ENCODE measurements around the gene TMPO. TPM values are rescaled to one million over a fixed set of nuclear protein-coding genes. Genes with fewer than 3 reads are reported as not detected.
A peak's percentile ranks its signal among the peaks of the same experiment; 100 is the strongest.

TMPO gene
- polyA plus RNA-seq, 1 donor (not counting 4 experiments of a cell fraction or from before 2014, with no cell fraction given), result 41.0 TPM

DNA sequence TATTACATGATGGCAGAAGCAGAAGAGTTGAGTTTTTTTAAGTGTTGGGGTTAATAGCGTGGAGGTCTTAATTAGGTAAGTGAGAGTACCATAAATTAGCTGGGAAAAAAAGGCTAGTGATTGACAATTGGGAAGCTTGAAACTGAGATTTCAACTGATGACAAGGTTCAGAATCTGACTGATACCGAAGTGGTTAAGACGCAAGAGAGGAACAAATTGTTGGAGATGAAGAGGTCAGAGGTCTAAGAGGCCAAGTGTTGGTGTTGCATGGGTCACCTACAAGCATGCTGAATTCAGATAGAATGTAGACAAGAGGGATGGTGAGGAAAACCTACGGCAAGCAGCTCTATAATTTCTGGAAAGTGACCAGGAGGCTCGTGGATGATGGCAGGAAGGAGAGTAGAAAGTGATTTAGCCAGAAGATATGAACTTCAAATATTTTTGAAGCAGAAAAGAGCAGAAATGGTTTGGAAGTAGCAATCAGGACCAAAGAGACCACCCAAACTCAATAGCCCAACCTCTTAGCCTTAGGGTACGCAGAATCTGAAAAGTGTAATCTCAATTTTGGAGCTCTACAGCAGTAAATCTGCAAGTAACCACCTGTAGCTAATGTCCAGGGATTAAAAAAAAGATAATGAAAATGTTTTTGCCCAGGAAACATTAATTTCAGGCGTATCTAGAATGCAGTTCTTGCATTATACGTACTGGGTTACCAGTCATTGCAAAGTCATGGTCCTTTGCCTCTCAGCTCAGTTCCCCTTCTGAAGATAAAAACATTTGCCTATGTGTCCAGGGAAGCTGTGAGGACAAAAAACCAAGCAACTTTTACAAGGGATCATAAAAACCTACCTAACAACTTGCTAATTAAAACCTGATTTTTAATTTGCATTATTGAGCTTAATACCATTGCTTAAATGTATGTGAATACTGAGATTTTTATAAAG, 1.7 kb upstream of the TMPO start:
- FAIRE-seq (no peak), DNase-seq (ENCODE audit: low read depth, low spot score) (no peak)
- Histone ChIP-seq H3K27me3 (ENCODE audit: control insufficient read depth, extremely low read depth, insufficient read depth, low read length) (no peaks in the 10 kb centered on the region), H3K9ac (ENCODE audit: control insufficient read depth, extremely low read depth, insufficient read depth, low read length) (peak overlapping the region; percentile 92), H3K27ac (ENCODE audit: control insufficient read depth, insufficient read depth, low read length) (no peak overlapping the region), H3K9me3 (ENCODE audit: control insufficient read depth, low read depth, low read length) (no peaks in the 10 kb centered on the region), H3K79me2 (ENCODE audit: control insufficient read depth, insufficient read depth, low read length) (peaks cover 31% of the 10 kb centered on the region), H3K4me1 (ENCODE audit: control insufficient read depth, extremely low read depth, insufficient read depth, low read length) (peaks cover 7% of the 10 kb centered on the region), H2AFZ (ENCODE audit: control insufficient read depth, low read length) (no peak overlapping the region), H3K4me2 (ENCODE audit: control insufficient read depth, extremely low read depth, insufficient read depth, low read depth, low read length) (peak overlapping the region; percentile 66), H4K20me1 (ENCODE audit: control insufficient read depth, extremely low read depth, insufficient read depth, low read length) (no peaks in the 10 kb centered on the region), H3K9me1 (ENCODE audit: control insufficient read depth, extremely low read depth, insufficient read depth, low read length) (no peaks in the 10 kb centered on the region), H3K4me3 (ENCODE audit: control insufficient read depth in 2 of 3, extremely low read depth in 1 of 3, insufficient read depth in 2 of 3, low read depth in 1 of 3, low read length in 3 of 3) (peak overlapping the region in 1 of 3 experiments; percentile 87), H3K36me3 (ENCODE audit: control insufficient read depth in 2 of 2, extremely low read depth in 1 of 2, insufficient read depth in 2 of 2, low read length in 2 of 2) (peaks cover 0 to 3% of the 10 kb centered on the region in 2 experiments)
- TF ChIP-seq EZH2 (IDR thresholded peaks at IDR 0.05; ENCODE audit: low read length), result no peak
- TF ChIP-seq, protein P1, sequence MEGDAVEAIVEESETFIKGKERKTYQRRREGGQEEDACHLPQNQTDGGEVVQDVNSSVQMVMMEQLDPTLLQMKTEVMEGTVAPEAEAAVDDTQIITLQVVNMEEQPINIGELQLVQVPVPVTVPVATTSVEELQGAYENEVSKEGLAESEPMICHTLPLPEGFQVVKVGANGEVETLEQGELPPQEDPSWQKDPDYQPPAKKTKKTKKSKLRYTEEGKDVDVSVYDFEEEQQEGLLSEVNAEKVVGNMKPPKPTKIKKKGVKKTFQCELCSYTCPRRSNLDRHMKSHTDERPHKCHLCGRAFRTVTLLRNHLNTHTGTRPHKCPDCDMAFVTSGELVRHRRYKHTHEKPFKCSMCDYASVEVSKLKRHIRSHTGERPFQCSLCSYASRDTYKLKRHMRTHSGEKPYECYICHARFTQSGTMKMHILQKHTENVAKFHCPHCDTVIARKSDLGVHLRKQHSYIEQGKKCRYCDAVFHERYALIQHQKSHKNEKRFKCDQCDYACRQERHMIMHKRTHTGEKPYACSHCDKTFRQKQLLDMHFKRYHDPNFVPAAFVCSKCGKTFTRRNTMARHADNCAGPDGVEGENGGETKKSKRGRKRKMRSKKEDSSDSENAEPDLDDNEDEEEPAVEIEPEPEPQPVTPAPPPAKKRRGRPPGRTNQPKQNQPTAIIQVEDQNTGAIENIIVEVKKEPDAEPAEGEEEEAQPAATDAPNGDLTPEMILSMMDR (optimal IDR thresholded peaks at IDR 0.05 in 1 of 3, IDR thresholded peaks at IDR 0.05 in 1 of 3, conservative IDR thresholded peaks at IDR 0.05 in 1 of 3; ENCODE audit: extremely low read depth in 1 of 3, insufficient read depth in 2 of 3, low read length in 3 of 3), result no peak
- dilution Hi-C loops (cut with MboI; ENCODE audit: extremely low pct_ligation_motif_present, low sequenced_read_pairs), result no loop called here

DNA sequence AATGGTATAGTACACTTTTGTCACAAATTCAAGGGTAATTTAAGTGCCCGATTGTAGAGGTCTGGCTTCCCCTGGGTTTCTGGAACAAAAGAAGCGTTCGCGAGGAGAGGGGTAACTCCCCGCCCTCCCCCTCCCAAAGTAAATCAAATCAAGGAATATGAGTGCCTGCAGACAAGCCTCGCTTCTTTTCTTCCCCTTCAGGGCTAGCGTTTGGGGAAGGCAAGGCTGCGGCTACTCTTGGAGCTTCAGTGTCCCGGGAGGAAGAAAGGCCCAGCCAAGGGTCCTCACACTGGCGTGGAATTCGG, 456 bp upstream of the TMPO start:
- Histone ChIP-seq H3K27ac (ENCODE audit: control insufficient read depth, insufficient read depth, low read length) (peak overlapping the region; percentile 78), H4K20me1 (ENCODE audit: control insufficient read depth, extremely low read depth, insufficient read depth, low read length) (no peaks in the 10 kb centered on the region), H2AFZ (ENCODE audit: control insufficient read depth, low read length) (peak overlapping the region; percentile 92), H3K79me2 (ENCODE audit: control insufficient read depth, insufficient read depth, low read length) (peaks cover 44% of the 10 kb centered on the region), H3K9me1 (ENCODE audit: control insufficient read depth, extremely low read depth, insufficient read depth, low read length) (no peaks in the 10 kb centered on the region), H3K27me3 (ENCODE audit: control insufficient read depth, extremely low read depth, insufficient read depth, low read length) (no peaks in the 10 kb centered on the region), H3K4me1 (ENCODE audit: control insufficient read depth, extremely low read depth, insufficient read depth, low read length) (peaks cover 7% of the 10 kb centered on the region), H3K36me3 (ENCODE audit: control insufficient read depth in 2 of 2, extremely low read depth in 1 of 2, insufficient read depth in 2 of 2, low read length in 2 of 2) (peaks cover 0 to 3% of the 10 kb centered on the region in 2 experiments), H3K9me3 (ENCODE audit: control insufficient read depth, low read depth, low read length) (no peaks in the 10 kb centered on the region), H3K9ac (ENCODE audit: control insufficient read depth, extremely low read depth, insufficient read depth, low read length) (peak overlapping the region; percentile 92), H3K4me2 (ENCODE audit: control insufficient read depth, extremely low read depth, insufficient read depth, low read depth, low read length) (peak overlapping the region; percentile 66), H3K4me3 (ENCODE audit: control insufficient read depth in 2 of 3, extremely low read depth in 1 of 3, insufficient read depth in 2 of 3, low read depth in 1 of 3, low read length in 3 of 3) (peak overlapping the region; percentile 69 to 94 (median 87))
- dilution Hi-C loops (cut with MboI; ENCODE audit: extremely low pct_ligation_motif_present, low sequenced_read_pairs), result no loop called here
- FAIRE-seq, result no peak
- TF ChIP-seq, protein P1 (optimal IDR thresholded peaks at IDR 0.05 in 1 of 3, IDR thresholded peaks at IDR 0.05 in 1 of 3, conservative IDR thresholded peaks at IDR 0.05 in 1 of 3; ENCODE audit: extremely low read depth in 1 of 3, insufficient read depth in 2 of 3, low read length in 3 of 3), result no peak
- TF ChIP-seq EZH2 (IDR thresholded peaks at IDR 0.05; ENCODE audit: low read length), result no peak
- no peak for DNase-seq (ENCODE audit: low read depth, low spot score)

Measured in keratinocyte (primary cell).